Neuronal stem cell (in vitro differentiated cells): ENCODE measurements around the gene ISCA2.
A peak's percentile ranks its signal among the peaks of the same experiment; 100 is the strongest.

Experiments used
- DNase-seq: peaks from one replicate; pipeline ENCODE4 v3.0.0-alpha.2; 2013; ENCODE audit warnings: low spot score
- H2AFZ ChIP-seq: one replicate; pipeline ENCODE4 v1.6.1; 2013; ENCODE audit warnings: mild to moderate bottlenecking, low read length, inconsistent platforms
- H2AK5ac ChIP-seq: 2 replicates; pipeline ENCODE4 v1.6.1; 2013; ENCODE audit warnings: low read depth, mild to moderate bottlenecking, inconsistent platforms, low read length, moderate library complexity, mixed read lengths
- H2BK120ac ChIP-seq: 2 replicates; pipeline ENCODE4 v1.6.1; 2013; ENCODE audit warnings: low read depth, mild to moderate bottlenecking, inconsistent platforms, low read length, moderate library complexity, mixed read lengths
- H2BK12ac ChIP-seq: one replicate; pipeline ENCODE4 v1.6.1; 2013; ENCODE audit warnings: low read length, inconsistent platforms
- H2BK15ac ChIP-seq: 2 replicates; pipeline ENCODE4 v1.6.1; 2013; ENCODE audit warnings: mild to moderate bottlenecking, low read length, inconsistent platforms, mixed read lengths
- H2BK5ac ChIP-seq: one replicate; pipeline ENCODE4 v1.6.1; 2013; ENCODE audit warnings: inconsistent platforms, mild to moderate bottlenecking, low read length, moderate library complexity
- H3K14ac ChIP-seq: one replicate; pipeline ENCODE4 v1.6.1; 2013; ENCODE audit warnings: low read length, inconsistent platforms
- H3K18ac ChIP-seq: 2 replicates; pipeline ENCODE4 v1.6.1; 2013; ENCODE audit warnings: low read length, inconsistent platforms
- H3K23ac ChIP-seq: 2 replicates; pipeline ENCODE4 v1.6.1; 2013; ENCODE audit warnings: low read depth, mild to moderate bottlenecking, mixed read lengths, low read length, inconsistent platforms; ENCODE audit not compliant: poor library complexity
- H3K27ac ChIP-seq: replicated peaks from 3 replicates; pipeline ENCODE4 v1.5.1; 2013; ENCODE audit warnings: low read length, inconsistent platforms
- H3K27me3 ChIP-seq, 3 experiments: 2 replicates each; pipeline ENCODE4 v1.6.1; 2013; ENCODE audit warnings: low read length in 3 of 3, mild to moderate bottlenecking in 2 of 3, inconsistent platforms in 1 of 3, low read depth in 1 of 3, mixed read lengths in 1 of 3, moderate library complexity in 1 of 3; ENCODE audit not compliant: control insufficient read depth in 3 of 3, insufficient read depth in 3 of 3
- H3K36me3 ChIP-seq, 2 donors: replicated peaks in 1 of 2; 2 replicates each; pipeline ENCODE4 v1.6.1; 2013; ENCODE audit warnings: low read length in 2 of 2; ENCODE audit not compliant: control insufficient read depth in 2 of 2, insufficient read depth in 2 of 2
- H3K4ac ChIP-seq: 2 replicates; pipeline ENCODE4 v1.6.1; 2013; ENCODE audit warnings: inconsistent platforms, mild to moderate bottlenecking, low read length, moderate library complexity
- H3K4me1 ChIP-seq, 2 donors: 1 replicate in 1 of 2; 2 replicates in 1 of 2; pipeline ENCODE4 v1.6.1; 2013; ENCODE audit warnings: low read length in 2 of 2, low read depth in 1 of 2; ENCODE audit not compliant: control insufficient read depth in 2 of 2, insufficient read depth in 1 of 2
- H3K4me2 ChIP-seq: one replicate; pipeline ENCODE4 v1.6.1; 2013; ENCODE audit warnings: mild to moderate bottlenecking, low read length, inconsistent platforms; ENCODE audit not compliant: insufficient read depth, poor library complexity, severe bottlenecking
- H3K4me3 ChIP-seq, 2 donors: 2 replicates each; pipeline ENCODE4 v1.5.1; 2013; ENCODE audit warnings: low read length in 2 of 2, mild to moderate bottlenecking in 2 of 2, inconsistent platforms in 1 of 2, moderate library complexity in 1 of 2
- H3K79me1 ChIP-seq: one replicate; pipeline ENCODE4 v1.6.1; 2013; ENCODE audit warnings: low read depth, mild to moderate bottlenecking, inconsistent platforms, low read length, moderate library complexity
- H3K9ac ChIP-seq: one replicate; pipeline ENCODE4 v1.6.1; 2013; ENCODE audit warnings: mild to moderate bottlenecking, low read depth, low read length, inconsistent platforms; ENCODE audit not compliant: poor library complexity
- H3K9me3 ChIP-seq, 2 donors: replicated peaks in 1 of 2; 2 replicates each; pipeline versions ENCODE3 to v1.6.1; 2013; ENCODE audit warnings: low read length in 2 of 2, mild to moderate bottlenecking in 2 of 2, inconsistent platforms in 1 of 2, low read depth in 1 of 2, mixed read lengths in 1 of 2, moderate library complexity in 1 of 2; ENCODE audit not compliant: control insufficient read depth in 2 of 2, insufficient read depth in 1 of 2
- H4K8ac ChIP-seq: one replicate; pipeline ENCODE4 v1.6.1; 2013; ENCODE audit warnings: low read depth, mild to moderate bottlenecking, inconsistent platforms, low read length, moderate library complexity
- H4K91ac ChIP-seq: one replicate; pipeline ENCODE4 v1.6.1; 2013; ENCODE audit warnings: low read length, low read depth, mild to moderate bottlenecking, inconsistent platforms; ENCODE audit not compliant: poor library complexity
- WGBS, 2 donors: extraction: QIAGEN DNeasy Blood & Tissue Kit; methylation state at CpG; one replicate each; pipeline ENCODE4 v1.1.7; 2013; ENCODE audit warnings: missing lambda C conversion rate in 2 of 2, mixed read lengths in 1 of 2; ENCODE audit not compliant: insufficient read length in 2 of 2, insufficient replicate concordance in 1 of 2; ENCODE audit errors: extremely low coverage in 2 of 2; 5-methylcytosine and 5-hydroxymethylcytosine counted together

ISCA2 gene

DNA sequence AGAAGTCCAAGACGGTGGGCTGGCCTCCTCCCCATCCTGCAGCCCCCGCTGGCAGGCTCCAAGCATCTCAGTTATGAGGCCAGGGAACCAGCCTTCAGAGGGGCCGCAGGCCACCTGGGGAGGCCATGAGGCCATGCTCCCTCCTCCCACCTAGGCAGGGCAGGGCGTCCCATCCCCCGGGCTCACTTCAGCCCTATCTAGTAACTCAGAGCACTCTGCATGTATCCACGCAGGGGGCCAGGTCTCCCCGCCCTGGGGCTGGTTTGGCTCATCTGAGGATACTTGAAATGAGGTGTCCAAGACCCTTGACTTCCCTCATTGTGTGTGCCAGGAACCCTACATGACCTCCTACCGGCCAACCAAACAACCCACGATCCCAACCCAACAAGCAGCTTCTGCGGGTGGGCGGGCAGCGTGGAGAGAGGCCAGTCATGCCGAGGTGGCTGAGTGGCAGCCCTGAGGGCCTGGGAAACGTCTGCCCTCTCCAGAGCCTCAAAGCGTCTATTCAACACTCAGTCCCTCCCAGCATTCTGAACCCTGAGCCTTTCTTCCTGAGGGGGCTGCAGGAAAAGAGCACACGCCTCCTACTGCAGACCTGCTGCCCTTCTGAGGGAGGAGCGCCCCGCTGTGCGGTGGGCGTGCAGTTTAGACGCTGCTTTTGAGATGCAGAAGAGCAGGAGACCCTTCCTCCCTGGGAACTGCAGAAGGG is 16.8 kb downstream of the ISCA2 start:
- Histone ChIP-seq H3K9ac (no peak overlapping the region), H3K9me3 (no peaks in the 10 kb centered on the region), H3K14ac (peak overlapping the region; percentile 76), H3K79me1 (no peaks in the 10 kb centered on the region), H3K23ac (no peak overlapping the region), H4K91ac (no peak overlapping the region), H3K27me3 (no peaks in the 10 kb centered on the region), H3K18ac (peak overlapping the region; percentile 94), H2BK5ac (peak overlapping the region; percentile 76), H2BK15ac (peak overlapping the region; percentile 95), H3K4ac (no peak overlapping the region), H2BK120ac (peak overlapping the region; percentile 65), H2BK12ac (peak overlapping the region; percentile 96), H3K36me3 (no peaks in the 10 kb centered on the region), H3K4me3 (no peak overlapping the region), H2AK5ac (peak overlapping the region; percentile 99), H2AFZ (peak overlapping the region; percentile 75), H3K4me1 (peaks cover 32 to 36% of the 10 kb centered on the region in 2 donors), H3K27ac (peak overlapping the region; percentile 72), H4K8ac (no peak overlapping the region), H3K4me2 (no peak overlapping the region)
- DNase-seq, result no peak
- WGBS, 2 donors, result no CpG with 5 or more reads among the region's 21 CpGs

- H3K14ac ChIP-seq, result no peak overlapping the region
These were observed 17.4 kb downstream of the ISCA2 start for GRCh38 chr14:74510959-74511409.

DNA sequence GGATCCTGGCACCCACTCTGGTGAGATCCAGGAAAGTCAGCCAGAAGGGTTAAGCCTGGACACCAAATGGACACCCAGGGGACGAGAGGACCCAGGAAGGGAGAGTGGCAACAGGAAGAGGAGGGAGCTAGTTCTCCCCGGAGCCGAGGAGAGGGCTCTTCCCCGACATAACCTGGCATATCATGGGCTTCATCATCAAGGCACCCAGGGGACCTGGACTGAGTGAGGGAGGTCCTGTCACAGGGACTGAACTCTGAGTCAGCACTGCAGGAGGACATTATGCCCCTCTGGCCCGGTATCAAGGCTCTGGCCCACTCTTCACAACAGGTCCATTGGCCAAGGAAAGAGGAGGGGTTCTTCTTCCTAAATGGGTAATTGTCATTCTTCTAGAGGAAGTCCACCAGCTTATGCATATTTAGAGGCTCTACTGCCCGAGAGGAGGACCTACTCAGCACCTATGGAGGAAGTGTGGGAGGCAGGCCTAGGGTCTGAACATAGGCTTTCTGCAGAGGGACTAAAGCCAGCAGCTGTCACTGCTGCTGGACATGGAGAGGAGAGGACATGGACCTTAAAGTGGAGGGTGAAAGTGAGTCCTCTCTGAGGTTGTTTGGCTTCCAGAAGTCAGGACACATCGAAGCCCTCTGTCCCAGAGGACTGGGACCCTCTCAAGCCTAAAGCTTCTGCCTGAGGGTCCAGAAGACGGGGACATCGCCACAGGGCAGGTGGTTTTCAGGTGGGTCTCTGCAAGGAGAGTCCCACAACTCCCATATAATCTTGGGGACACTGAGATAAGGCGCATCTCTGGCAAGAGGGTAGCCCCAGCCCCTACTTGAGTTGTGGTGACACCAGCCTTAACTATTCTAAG is 18.6 kb downstream of the ISCA2 start:
- H2AFZ ChIP-seq, result no peak overlapping the region
- H3K4me1 ChIP-seq, result peaks cover 38 to 43% of the 10 kb centered on the region in 2 donors
- no peak for DNase-seq
- no peak overlapping the region for H3K27ac ChIP-seq
- H3K36me3 ChIP-seq, result no peaks in the 10 kb centered on the region
- whole genome bisulfite sequencing, 2 donors, result no CpG with 5 or more reads among the region's 10 CpGs
- H2BK120ac ChIP-seq, result no peak overlapping the region
- no peak overlapping the region for H3K4ac ChIP-seq
- H3K9ac ChIP-seq, result no peak overlapping the region
- peak overlapping the region; percentile 14 for H2BK5ac ChIP-seq
- H4K8ac ChIP-seq, result no peak overlapping the region
- H3K4me3 ChIP-seq, result no peak overlapping the region
- no peaks in the 10 kb centered on the region for H3K9me3 ChIP-seq
- H3K79me1 ChIP-seq, result no peaks in the 10 kb centered on the region
- peak overlapping the region; percentile 36 for H2AK5ac ChIP-seq
- H3K14ac ChIP-seq, result no peak overlapping the region
- no peak overlapping the region for H2BK15ac ChIP-seq
- no peak overlapping the region for H3K4me2 ChIP-seq
- H2BK12ac ChIP-seq, result peak overlapping the region; percentile 1
- H4K91ac ChIP-seq, result no peak overlapping the region
- H3K27me3 ChIP-seq, result no peaks in the 10 kb centered on the region
- H3K18ac ChIP-seq, result peak overlapping the region; percentile 34
- no peak overlapping the region for H3K23ac ChIP-seq

More at GRCh38 chr14:74510959-74511409, 17.4 kb downstream of the ISCA2 start:
- Histone ChIP-seq H3K23ac (no peak overlapping the region), H4K91ac (peak overlapping the region; percentile 7), H2BK12ac (no peak overlapping the region), H3K4me3 (no peak overlapping the region), H3K4ac (peak overlapping the region; percentile 17), H3K36me3 (no peaks in the 10 kb centered on the region), H3K4me2 (no peak overlapping the region), H2AK5ac (no peak overlapping the region), H3K79me1 (no peaks in the 10 kb centered on the region), H3K18ac (peak overlapping the region; percentile 55), H2BK120ac (no peak overlapping the region), H2BK5ac (peak overlapping the region; percentile 8), H2AFZ (peak overlapping the region; percentile 75), H3K27ac (peak overlapping the region; percentile 72), H3K27me3 (no peaks in the 10 kb centered on the region), H2BK15ac (peak overlapping the region; percentile 13), H3K9ac (no peak overlapping the region), H3K9me3 (no peaks in the 10 kb centered on the region), H3K4me1 (peaks cover 32 to 36% of the 10 kb centered on the region in 2 donors), H4K8ac (no peak overlapping the region)
- no peak for DNase-seq
- no CpG with 5 or more reads among the region's 10 CpGs for WGBS, 2 donors

DNA sequence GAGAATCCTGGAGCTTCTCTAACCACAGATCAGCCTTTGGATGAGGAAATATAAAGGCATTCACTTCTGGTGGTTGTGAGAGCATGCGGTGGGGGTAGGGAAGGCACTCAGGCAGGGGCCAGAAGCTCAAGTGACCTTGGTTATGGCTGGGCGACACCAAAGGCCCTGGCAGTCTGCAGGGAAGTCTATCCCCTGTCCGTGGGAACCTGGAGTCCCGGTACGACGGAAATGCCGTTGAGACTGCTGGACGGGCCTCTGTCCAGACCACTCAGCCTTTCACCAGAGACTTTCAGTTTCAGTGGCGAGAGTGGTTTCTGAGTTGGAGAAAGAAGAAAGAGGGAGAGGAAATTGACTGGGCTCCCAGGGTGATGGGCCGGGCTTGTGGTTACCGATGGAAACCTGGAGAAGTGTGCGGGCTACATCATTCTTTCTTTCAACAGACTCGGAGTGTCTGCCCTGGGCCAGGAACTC is 20.9 kb downstream of the ISCA2 start:
- H4K8ac ChIP-seq, result no peak overlapping the region
- no peak overlapping the region for H3K27ac ChIP-seq
- no peak overlapping the region for H2AK5ac ChIP-seq
- H2BK12ac ChIP-seq, result no peak overlapping the region
- no peak overlapping the region for H3K4ac ChIP-seq
- peak overlapping the region; percentile 70 for H2AFZ ChIP-seq
- H3K79me1 ChIP-seq, result no peaks in the 10 kb centered on the region
- no peaks in the 10 kb centered on the region for H3K27me3 ChIP-seq
- no peak for DNase-seq
- H3K9me3 ChIP-seq, result no peaks in the 10 kb centered on the region
- no peaks in the 10 kb centered on the region for H3K36me3 ChIP-seq
- no CpG with 5 or more reads among the region's 13 CpGs for WGBS, 2 donors
- H3K4me2 ChIP-seq, result no peak overlapping the region
- H3K4me1 ChIP-seq, result peaks cover 34 to 38% of the 10 kb centered on the region in 2 donors
- H3K23ac ChIP-seq, result no peak overlapping the region
- H3K4me3 ChIP-seq, result no peak overlapping the region
- H4K91ac ChIP-seq, result no peak overlapping the region
- H3K18ac ChIP-seq, result no peak overlapping the region
- no peak overlapping the region for H2BK120ac ChIP-seq
- H3K14ac ChIP-seq, result no peak overlapping the region
- H2BK5ac ChIP-seq, result no peak overlapping the region
- H3K9ac ChIP-seq, result no peak overlapping the region
- H2BK15ac ChIP-seq, result no peak overlapping the region
